PC-9 (cell line): Measurements from ENCODE around the gene SCARB1. TPM values are rescaled to one million over a fixed set of nuclear protein-coding genes. Genes with fewer than 3 reads are reported as not detected.
"Not testable (repeated sequence)": the region's sequence is repeated elsewhere in the genome, so short reads cannot be mapped to it uniquely, and the experiment has no call there.

Experiments
- BruUV-seq: library from RNA; stranded (reverse); fragments of 400-500 nt; replicated peaks from 2 replicates; lab custom pipeline; 2021; lab: Mats Ljungman, UMichigan
- CTCF ChIA-PET: fragments of 300-600 bp; sonication (Branson Sonifier 250); formaldehyde crosslinking; loops from one replicate; lab custom pipeline; 2022; ENCODE audit warnings: antibody characterized with exemption; lab: Charles Lee
- POLR2A ChIA-PET: fragments of 300-600 bp; sonication (Branson Sonifier 250); formaldehyde crosslinking; loops from one replicate; lab custom pipeline; 2022; ENCODE audit warnings: antibody characterized with exemption; ENCODE audit not compliant: unreplicated experiment; lab: Charles Lee
- DNase-seq, 2 experiments: peaks; one replicate each; pipeline versions ENCODE4 v3.0.0 to v3.0.0-alpha.2; 2015 to 2022; ENCODE audit warnings: mixed read lengths in 1 of 2
- H2AFZ ChIP-seq: fragments of 200-600 bp; sonication (generic); 2 replicates; pipeline ENCODE4 v1.8.1; 2017; ENCODE audit warnings: antibody characterized with exemption
- H3F3A ChIP-seq: fragments of 200-600 bp; sonication (generic); 2 replicates; pipeline ENCODE4 v1.8.1; 2017; ENCODE audit warnings: antibody characterized with exemption, mild to moderate bottlenecking, low read depth; ENCODE audit not compliant: insufficient read depth
- H3K27ac ChIP-seq: fragments of 200-600 bp; sonication (generic); 2 replicates; pipeline ENCODE4 v1.6.1; 2016; ENCODE audit warnings: mixed run types
- H3K27me3 ChIP-seq: fragments of 200-600 bp; sonication (generic); 2 replicates; pipeline ENCODE4 v1.6.1; 2016; ENCODE audit warnings: low read depth, mixed run types; ENCODE audit not compliant: insufficient read depth
- H3K36me3 ChIP-seq: fragments of 200-600 bp; sonication (generic); 2 replicates; pipeline ENCODE4 v1.6.1; 2016; ENCODE audit warnings: low read depth, mixed run types
- H3K4me1 ChIP-seq: fragments of 200-600 bp; sonication (generic); replicated peaks from 2 replicates; pipeline ENCODE4 v1.6.1; 2016; ENCODE audit warnings: mixed run types; ENCODE audit not compliant: insufficient read depth
- H3K4me2 ChIP-seq: fragments of 200-600 bp; sonication (generic); 2 replicates; pipeline ENCODE4 v1.6.1; 2017; ENCODE audit warnings: mixed run types
- H3K4me3 ChIP-seq: fragments of 200-600 bp; sonication (generic); 2 replicates; pipeline ENCODE4 v1.6.1; 2016; ENCODE audit warnings: mixed run types
- H3K79me2 ChIP-seq: fragments of 200-600 bp; sonication (generic); 2 replicates; pipeline ENCODE4 v1.6.1; 2017; ENCODE audit warnings: low read depth, mixed run types
- H3K9me2 ChIP-seq: fragments of 200-600 bp; sonication (generic); 2 replicates; pipeline ENCODE4 v1.8.1; 2017; ENCODE audit warnings: mild to moderate bottlenecking; ENCODE audit not compliant: insufficient read depth
- H3K9me3 ChIP-seq: fragments of 200-600 bp; sonication (generic); 2 replicates; pipeline ENCODE4 v1.8.1; 2016; ENCODE audit warnings: low read depth; ENCODE audit not compliant: insufficient read depth
- H4K20me1 ChIP-seq: fragments of 200-600 bp; sonication (generic); 2 replicates; pipeline ENCODE4 v1.8.1; 2017; ENCODE audit not compliant: insufficient read depth
- CTCF ChIP-seq: fragments of 200-600 bp; sonication (generic); conservative IDR thresholded peaks from 2 replicates; pipeline ENCODE4 v1.6.1; 2017; ENCODE audit warnings: mixed run types, antibody characterized with exemption, mild to moderate bottlenecking, moderate library complexity
- EZH2 ChIP-seq: fragments of 200-600 bp; sonication (generic); IDR thresholded peaks from 2 replicates; pipeline ENCODE4 v1.8.0; 2017; ENCODE audit warnings: antibody characterized with exemption, low read depth
- intact Hi-C: fragments of 100-400 bp; cut with micrococcal nuclease; formaldehyde crosslinking; loops from one replicate; pipeline ENCODE4 v1.10.0; 2022; ENCODE audit not compliant: unreplicated experiment
- total RNA-seq: library from RNA; stranded (reverse); gene quantifications from 2 replicates; pipeline ENCODE4 v1.2.3, GENCODE V29; 2021

SCARB1 gene
- total RNA-seq, 1 experiment from 2014 or later = 49.6 TPM

- Histone ChIP-seq H3K9me3 (no peaks in the 10 kb centered on the region), H3K4me1 (no peaks in the 10 kb centered on the region), H3F3A (no peaks in the 10 kb centered on the region), H3K9me2 (no peaks in the 10 kb centered on the region), H3K4me2 (no peak overlapping the region), H3K36me3 (no peaks in the 10 kb centered on the region), H3K27ac (no peak overlapping the region), H3K4me3 (no peak overlapping the region), H4K20me1 (no peaks in the 10 kb centered on the region), H3K79me2 (no peaks in the 10 kb centered on the region), H2AFZ (no peak overlapping the region), H3K27me3 (no peaks in the 10 kb centered on the region)
- no peak for DNase-seq
- TF ChIP-seq CTCF (no peak), EZH2 (no peak)
- no TSS peak for BruUV-seq
- ChIA-PET CTCF (interaction anchor here (0.6 kb wide), 1 partner anchor 52 kb away, joined by 3 read pairs; no protein-coding TSS in a partner anchor), POLR2A (no interaction called here)
- intact Hi-C loops = no loop called here
These were observed 24.6 kb upstream of the SCARB1 start for GRCh38 chr12:124888260-124888659.

GRCh38 chr12:124887766-124888165 is 24.1 kb upstream of the SCARB1 start:
- CTCF ChIA-PET = interaction anchor here (0.6 kb wide), 1 partner anchor 52 kb away, joined by 3 read pairs; no protein-coding TSS in a partner anchor
- H3K36me3 ChIP-seq, H3K4me3 ChIP-seq, H2AFZ ChIP-seq, H3K4me1 ChIP-seq, POLR2A ChIA-PET, BruUV-seq, H3K9me2 ChIP-seq, H3K79me2 ChIP-seq, H3K9me3 ChIP-seq, H3F3A ChIP-seq, H3K27me3 ChIP-seq, DNase-seq, intact Hi-C loops, H3K4me2 ChIP-seq, H4K20me1 ChIP-seq, H3K27ac ChIP-seq: not testable (repeated sequence)

- no peaks in the 10 kb centered on the region for H3K9me2 ChIP-seq
- no peaks in the 10 kb centered on the region for H4K20me1 ChIP-seq
- no peaks in the 10 kb centered on the region for H3K36me3 ChIP-seq
- H3K9me3 ChIP-seq = no peaks in the 10 kb centered on the region
- H3K4me1 ChIP-seq = no peaks in the 10 kb centered on the region
- intact Hi-C loops = no loop called here
- no peak for DNase-seq
- no peaks in the 10 kb centered on the region for H3K79me2 ChIP-seq
- TF ChIP-seq EZH2 = no peak
- TF ChIP-seq CTCF = no peak
- BruUV-seq = no TSS peak
- no peak overlapping the region for H2AFZ ChIP-seq
- H3K4me3 ChIP-seq = no peak overlapping the region
- CTCF ChIA-PET = no interaction called here
- H3K27me3 ChIP-seq = no peaks in the 10 kb centered on the region
- no peak overlapping the region for H3K4me2 ChIP-seq
- POLR2A ChIA-PET = no interaction called here
- no peaks in the 10 kb centered on the region for H3F3A ChIP-seq
- no peak overlapping the region for H3K27ac ChIP-seq
These were observed 21.1 kb upstream of the SCARB1 start for GRCh38 chr12:124884587-124885438.
